HG03469 (cell line): ENCODE measurements around the gene CCDC134.

Experiments
- ATAC-seq: cut with Tn5 transposase; IDR thresholded peaks from one replicate; pipeline ENCODE4 v1.9.1; 2021; ENCODE audit warnings: mild to moderate bottlenecking, moderate library complexity, moderate number of reproducible peaks; ENCODE audit not compliant: unreplicated experiment

The CCDC134 gene

DNA sequence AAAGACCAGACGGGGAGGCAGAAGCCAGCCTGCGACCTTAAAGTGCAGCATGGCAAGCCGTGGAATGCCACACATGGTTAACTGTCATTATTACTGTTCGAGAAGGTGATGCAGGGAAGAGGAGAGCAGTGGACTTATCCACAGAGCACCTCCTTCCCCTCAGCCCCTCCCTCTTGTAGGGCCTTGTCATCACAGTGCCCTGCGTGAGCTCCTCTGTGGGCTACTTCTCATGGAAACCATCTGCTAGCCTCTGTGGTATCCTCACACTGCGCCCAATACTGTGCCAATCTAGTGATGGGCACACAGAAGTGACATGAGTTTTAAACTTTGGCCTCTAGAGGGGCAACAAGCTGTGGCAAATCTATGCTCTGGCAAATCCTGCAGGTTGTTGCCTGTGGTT is 18.2 kb upstream of the CCDC134 start:
- ATAC-seq: no peak

DNA sequence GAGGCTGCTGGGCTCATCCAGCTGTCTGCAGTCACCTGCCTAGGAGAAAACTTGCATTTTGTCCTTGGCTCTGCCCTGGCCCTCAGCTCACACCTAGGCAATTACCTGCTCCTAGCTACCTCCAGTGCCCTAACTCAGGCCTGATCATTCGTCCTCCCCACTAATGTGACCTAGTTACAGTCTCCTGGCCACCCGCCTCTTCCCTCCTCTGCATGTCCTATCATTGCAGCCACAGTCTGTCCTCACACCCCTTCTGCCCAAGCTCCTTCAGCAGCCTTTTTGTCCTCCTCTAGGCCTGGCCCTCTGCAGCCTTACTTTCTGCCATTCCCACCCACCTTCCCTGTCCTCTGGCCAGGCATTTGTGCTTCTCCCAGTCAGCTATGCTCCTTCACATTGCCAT is 17.7 kb upstream of the CCDC134 start:
- no peak for ATAC-seq

DNA sequence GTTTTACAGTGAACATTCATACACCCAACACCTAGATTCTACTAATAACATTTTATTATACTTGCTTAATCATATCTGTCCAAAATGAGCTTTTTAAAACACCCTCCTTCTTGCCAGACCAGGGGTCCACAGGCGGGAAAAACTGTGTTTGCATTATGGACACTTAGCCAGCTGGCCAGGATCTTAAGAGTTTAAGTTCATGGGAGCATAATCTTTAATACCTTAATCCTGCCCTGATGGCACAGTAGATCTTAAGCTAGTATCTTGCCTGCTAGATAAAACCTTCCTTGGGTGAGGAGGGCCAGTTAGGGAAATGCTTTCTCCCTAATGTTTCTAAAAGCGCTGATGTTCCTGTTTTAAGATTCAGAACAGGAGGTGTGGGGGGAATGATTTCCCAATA is 13.1 kb upstream of the CCDC134 start:
- ATAC-seq: no peak

DNA sequence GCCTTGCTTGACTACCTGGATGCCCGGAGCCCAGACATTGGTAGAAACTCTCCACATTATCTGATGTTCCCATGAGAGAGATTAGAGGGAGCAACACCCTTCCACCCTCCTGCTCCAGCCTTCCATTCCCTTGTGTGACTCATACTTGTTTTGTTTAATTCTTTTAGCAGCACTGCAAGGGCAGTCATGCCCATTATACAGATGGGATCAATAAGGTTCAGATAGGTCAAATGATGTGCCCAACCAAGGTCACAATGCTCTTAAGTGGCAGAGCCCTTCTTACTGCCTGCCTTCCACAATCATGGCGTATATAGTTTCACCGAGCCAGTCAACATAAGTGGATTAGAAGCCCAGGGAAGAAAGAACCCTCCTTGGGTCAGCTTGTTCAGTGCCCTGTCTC is 6.6 kb upstream of the CCDC134 start:
- no peak for ATAC-seq

DNA sequence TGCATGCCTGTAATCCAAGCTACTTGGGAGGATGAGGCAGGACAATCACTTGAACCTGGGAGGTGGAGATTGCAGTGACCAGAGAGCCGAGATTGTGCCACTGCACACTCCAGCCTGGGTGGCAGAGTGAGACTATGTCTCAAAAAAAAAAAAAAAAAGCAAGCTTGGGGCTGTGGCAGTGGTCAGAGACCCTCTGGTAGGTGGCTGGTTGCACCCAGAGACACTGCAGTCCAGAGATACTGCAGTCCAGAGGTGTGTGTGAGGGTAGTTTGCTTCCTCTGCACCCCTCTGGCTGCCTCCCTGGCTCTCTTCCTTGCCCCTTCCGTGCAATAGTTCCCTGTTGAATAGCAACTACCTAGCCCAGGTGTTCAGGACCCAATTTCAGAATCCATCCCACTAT is 1.7 kb upstream of the CCDC134 start:
- ATAC-seq: no peak

DNA sequence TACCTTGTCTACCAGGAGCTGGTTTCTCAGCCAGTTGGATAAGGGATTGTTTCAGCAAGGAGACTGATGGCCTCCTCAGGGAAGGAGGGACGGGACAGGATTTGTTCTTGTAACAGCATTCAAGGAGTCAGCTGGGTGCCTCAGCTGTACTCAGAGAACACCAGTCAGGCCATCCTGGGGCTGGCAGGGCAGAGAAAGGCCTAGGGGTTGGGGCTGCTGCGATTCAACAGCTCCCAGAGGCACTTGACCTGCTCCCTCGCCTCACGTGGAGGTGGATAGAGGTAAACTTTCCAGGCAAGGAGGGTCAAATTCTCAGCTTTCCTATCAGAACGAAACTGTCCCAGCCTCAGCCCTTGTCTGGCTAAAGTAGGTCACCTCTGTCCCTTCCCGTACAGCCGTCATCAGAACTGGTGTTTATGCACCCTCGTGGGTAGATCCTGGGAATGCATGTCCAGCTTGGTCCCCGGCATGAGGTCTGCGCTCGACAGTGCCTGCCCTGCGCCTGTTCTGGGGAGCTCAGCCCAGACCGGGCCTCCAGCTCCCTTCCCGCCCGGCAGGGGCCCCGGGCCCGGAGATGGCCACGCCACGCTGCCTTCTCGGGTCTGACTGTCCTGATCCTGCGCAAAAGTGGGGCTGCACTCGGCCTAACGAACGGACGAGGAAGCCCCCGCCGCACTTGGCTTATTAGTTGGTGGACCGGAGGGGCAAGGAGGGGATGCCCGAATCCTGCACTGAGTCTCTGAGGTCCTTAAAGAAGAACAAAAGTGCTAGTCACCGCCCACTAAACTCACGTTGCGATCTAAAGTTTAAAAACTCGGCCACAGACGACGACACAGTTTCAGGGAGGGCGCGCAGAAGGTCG is 762 bp upstream of the CCDC134 start:
- ATAC-seq: no peak

DNA sequence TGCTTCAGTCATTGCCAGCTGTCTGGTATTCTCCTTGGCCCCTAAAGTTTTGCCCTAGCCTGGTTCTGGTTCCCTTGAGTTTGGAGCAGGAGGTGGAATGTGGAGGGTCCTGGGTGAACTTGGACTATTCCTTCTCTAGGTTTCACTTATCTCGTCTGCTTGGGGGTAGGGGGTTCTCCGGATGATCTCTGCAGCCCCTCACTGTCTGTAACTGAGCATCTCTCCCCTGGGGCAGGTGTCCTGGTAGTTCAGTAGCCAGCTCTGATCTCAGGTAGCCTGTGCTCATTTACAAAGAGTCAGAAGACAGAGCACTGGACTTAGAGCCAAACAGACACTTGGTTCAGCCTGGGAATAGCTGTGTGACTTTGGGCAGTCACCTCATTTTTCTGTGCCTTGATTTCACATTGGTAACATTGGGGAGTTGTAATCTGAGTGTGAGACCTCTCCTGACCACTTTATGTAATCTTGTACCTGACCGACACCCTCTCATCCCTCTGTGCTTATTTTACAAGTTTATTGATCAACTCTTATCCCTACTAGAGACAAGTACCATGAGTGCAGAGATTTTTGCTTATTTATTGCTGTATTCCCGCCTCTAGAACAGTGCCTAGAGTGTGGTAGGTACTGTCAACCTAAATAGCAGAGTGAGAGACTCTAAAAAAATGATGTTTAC is 804 bp downstream of the CCDC134 start:
- no peak for ATAC-seq

DNA sequence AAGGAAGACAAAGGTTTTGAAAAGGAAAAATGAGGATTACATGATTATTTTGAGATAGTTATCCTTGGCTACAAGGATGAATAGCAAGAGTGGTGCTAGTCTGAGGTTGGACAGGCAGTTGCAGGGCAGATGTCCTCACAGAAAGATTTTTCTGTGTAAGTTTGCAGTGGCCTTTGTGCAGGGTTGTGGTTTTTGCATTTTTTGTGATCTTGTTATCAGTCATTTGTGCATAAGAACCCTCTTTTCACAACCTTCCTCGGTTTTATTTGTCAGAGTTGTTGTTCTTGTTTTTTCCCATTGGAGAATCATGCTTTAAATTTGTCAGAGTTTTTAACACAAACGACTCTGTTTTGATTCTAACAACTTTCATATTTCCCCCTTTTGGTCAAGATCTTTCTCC is 1.4 kb downstream of the CCDC134 start:
- ATAC-seq: no peak

DNA sequence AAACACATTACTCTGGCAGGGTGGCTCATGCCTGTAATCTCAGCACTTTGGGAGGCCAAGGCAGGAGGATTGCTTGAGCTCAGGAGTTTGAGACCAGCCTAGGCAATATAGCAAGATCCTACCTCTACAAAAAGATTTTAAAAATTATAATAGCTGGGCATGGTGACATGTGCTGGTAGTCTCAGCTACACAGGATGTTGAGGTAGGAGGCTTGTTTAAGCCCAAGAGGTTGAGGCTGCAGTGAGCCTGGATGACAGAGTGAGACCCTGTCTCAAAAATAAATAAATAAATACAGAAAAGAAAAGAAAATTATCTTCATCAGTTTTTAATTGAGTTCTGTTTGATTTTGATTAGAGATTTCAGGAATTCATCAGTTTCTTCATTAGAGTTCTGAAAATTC is 5.2 kb downstream of the CCDC134 start:
- no peak for ATAC-seq

DNA sequence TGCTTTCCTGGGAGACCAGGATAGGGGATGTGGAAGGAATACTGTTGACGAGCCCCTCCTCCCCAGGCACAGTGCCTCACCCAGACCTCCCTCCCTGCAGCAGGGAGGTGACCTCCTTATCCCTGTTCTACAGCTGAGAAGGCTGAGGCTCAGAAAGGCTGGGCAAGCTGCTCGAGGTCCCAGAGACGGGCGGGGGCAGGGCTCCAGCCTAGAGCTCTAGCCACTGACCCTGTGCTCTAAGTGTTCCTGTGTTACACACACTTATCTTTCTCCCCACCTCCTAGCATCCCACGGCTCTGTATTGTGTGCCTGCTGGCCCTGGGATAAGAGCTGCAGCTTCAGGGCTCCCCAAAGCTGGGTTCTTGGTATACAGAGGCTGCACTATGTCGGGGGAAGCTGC is 7.9 kb downstream of the CCDC134 start:
- no peak for ATAC-seq

DNA sequence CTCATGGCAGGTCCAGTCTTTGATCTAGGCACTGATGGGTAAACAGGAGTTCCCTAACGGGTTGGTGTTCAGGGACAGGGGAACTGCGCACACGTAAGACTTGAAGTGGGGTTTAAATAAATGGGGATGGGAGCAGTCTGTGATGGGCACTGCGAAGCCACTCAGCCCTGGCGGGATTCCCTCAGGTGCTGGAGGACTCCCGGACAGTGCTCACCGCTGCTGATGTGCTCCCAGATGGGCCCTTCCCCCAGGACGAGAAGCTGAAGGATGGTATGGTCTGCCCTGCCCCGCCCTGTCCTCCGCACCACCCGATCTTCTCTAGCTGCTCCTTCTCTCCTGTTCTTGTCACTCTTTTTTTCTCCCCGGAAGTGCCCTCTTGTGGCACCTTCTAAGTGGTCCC is 9.5 kb downstream of the CCDC134 start:
- ATAC-seq: no peak

DNA sequence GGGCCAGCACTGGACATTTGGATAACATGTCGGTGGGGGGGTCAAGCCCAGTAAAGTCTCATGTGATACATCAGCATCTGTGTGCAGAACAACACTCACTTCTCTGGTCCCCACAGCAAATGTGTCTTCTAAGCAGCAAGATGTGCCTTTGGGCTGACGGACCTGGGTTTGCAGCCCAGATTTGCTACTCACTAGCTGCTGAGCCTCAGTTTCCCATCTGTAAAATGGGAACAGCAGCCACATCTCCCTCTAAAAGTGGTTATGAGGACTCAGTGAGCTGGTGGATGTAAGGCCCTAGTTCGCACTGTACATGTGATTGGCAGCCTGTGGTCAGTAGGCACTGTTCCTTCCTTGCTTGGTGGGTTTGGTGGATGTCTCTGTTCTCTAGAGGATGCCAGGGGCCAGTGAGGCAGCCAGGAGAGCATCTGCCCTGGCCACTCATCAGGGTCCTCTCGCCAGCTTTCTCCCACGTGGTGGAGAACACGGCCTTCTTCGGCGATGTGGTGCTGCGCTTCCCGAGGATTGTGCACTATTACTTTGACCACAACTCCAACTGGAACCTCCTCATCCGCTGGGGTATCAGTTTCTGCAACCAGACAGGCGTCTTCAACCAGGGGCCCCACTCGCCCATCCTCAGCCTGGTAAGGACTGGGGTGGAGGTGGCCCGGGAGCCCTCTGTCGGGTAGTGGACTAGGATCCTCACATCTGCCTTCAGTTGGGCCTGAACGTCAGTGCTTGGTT is 12.5 kb downstream of the CCDC134 start:
- ATAC-seq: no peak

DNA sequence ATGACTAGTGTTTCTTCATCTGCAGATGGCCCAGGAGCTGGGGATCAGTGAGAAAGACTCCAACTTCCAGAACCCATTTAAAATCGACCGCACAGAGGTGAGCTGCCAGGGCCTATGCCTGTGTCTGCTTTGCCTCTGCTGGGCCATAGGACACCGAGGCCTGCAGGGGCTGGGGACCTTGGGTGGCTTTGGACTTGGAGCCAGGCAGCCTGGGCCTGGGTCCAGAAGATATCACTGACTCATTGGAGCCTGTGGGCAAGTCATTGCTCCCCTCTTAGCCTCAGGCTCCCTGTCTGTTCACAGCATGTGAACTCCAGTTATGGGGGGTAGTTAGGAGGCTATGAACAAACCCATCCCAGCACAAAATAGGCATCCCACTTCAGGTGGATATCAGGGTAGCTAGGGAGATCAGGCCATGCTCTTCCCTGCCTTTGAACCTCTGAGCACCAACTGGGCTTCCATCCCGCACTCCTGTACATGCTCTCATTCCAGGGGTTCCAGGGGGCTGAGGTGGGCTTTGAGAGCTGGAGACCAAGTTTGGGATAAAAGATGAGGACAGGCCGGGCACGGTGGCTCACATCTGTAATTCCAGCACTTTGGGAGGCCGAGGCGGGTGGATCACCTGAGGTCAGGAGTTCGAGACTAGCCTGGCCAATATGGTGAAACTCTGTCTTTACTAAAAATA is 13.4 kb downstream of the CCDC134 start:
- no peak for ATAC-seq

DNA sequence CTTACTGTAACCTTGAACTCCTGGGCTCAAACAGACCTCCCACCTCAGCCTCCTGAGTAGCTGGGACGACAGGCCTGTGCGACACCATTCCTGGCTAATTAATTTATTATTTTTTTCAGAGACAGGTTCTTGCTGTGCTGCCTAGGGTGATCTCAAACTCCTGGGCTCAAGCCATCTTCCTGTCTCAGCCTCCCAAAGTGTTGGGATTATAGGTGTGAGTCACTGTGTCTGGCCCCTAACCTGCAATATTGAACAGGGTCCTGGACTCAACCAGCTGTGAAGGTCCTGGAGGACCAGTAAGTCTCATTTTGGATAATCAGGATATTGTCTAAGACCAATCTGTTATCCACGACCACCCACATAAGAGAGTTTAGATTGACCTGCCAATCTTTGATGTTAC is 15.2 kb downstream of the CCDC134 start:
- ATAC-seq: no peak

DNA sequence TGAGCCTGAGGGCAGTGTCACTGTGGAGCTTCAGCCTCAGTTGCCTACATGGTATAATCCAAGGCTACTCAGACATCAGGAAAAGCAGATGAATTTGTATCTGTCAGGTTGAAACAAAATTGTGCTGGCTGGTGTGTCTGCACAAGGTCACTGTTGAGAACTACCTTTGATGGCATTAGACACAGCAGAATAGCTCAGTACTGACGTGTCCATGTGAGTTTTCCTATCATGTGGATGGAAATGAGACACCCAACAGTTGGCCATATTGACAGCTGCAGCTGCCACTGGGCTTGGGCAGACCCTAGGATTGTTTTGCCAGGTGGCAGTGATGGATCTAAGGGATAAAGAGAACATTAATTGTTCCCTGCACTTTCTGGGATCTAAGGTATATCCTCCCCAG is 15.8 kb downstream of the CCDC134 start:
- no peak for ATAC-seq

DNA sequence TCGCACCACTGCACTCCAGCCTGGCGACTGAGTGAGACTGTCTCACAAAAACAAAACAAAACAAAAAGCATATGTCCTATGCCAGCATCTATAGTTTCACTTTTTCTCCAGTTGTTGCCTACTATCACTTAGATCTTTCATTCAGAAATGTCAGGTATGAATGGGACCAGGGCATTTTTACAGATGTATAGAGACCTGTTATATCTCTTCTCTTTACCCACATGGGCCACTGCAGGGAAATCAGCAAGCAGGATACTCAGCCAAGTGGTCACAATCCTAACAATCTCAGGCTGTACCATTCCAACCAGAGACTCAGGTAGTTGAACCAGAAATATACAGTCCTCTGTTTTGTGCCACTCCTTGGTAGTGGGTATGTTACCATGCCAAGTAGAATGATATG is 16.4 kb downstream of the CCDC134 start:
- no peak for ATAC-seq

DNA sequence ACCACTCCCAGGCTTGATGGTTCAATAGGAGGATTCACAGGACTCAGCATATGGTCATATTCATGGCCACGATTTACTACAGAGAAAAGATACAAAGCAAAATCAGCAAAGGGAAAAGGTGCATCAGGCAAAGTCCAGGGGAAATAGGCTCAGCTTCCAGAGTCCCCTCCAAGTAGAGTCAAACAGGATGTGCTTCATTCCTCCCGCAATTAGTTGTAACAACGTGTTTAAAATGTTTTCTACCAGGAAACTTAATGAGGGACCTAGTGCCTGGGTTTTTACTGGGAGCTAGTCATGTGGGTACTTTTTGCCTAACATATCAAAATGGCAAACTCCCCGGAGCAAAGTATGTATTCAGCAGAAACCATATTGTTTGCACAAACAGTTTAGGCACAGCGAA is 17.5 kb downstream of the CCDC134 start:
- no peak for ATAC-seq

DNA sequence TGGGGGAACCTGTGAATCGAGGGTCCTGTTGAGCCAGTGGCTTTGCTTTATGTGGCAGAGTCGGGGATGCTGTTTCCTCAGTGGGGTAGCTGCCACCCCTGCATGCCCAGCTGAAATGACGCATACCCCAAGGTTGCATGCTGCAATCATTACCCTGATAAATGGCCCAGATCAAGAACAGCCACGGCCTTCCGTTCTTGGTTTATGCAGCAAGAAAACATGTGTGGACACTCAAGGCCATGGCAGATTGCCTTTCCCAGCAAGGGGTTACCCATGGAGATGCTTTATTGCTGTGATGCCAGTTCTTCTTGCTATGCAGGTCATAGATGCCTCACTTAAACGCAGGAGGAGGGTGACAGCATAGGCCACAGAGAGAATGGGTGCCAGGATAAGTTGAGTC is 18.1 kb downstream of the CCDC134 start:
- no peak for ATAC-seq

DNA sequence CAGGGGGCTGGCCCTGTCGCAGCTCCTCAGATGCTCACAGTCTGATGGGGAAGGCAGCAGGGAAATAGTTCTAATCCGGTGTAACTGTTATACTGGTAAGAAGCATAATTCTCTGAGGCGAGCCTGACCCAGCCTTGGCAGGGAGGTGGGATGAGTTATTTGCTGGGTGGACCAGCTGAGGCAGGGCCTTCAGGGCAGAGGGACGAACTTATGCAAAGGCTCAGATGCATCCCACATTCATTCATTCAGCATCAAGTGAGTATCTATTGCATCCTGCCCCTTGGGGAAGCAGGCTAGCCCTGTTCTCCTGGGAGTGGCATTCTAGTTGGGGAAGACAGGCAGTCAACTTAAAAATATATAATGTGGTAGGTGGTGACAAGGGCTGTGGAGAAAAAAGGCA is 18.8 kb downstream of the CCDC134 start:
- no peak for ATAC-seq

DNA sequence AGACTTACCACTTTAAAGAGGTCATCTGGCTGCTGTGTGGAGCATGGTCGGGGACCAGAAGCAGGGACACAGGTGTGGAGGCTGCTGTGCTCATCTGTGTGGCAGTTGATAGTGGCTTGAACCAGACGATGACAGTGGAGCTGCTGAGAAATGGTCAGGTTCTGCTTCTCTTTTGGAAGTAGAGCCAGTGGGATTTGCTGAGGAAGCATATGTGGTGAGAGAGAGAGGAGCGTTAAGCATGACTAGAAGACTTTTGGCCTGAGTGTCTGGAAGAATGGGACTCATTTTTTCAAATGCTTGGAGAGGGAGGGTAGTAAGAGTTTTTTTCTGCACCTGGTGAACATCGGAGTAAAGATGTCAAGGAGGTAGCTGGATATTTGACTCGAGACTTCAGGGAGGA is 20.0 kb downstream of the CCDC134 start:
- no peak for ATAC-seq
